Endothelial cell (in vitro differentiated cells): ENCODE measurements around the gene FIBP. TPM values are rescaled to one million over a fixed set of nuclear protein-coding genes. Genes with fewer than 3 reads are reported as not detected.

ENCODE experiments used
- DNase-seq: peaks from one replicate; pipeline ENCODE4 v3.0.0; 2021; ENCODE audit warnings: low spot score
- H3K27ac Mint-ChIP-seq: one replicate; pipeline ENCODE4 v1.8.0; 2021; ENCODE audit warnings: mixed read lengths, inconsistent platforms; ENCODE audit not compliant: unreplicated experiment
- H3K27me3 Mint-ChIP-seq: one replicate; pipeline ENCODE4 v1.8.0; 2021; ENCODE audit warnings: mild to moderate bottlenecking, moderate library complexity, mixed read lengths, inconsistent platforms; ENCODE audit not compliant: unreplicated experiment
- H3K36me3 Mint-ChIP-seq: one replicate; pipeline ENCODE4 v1.8.0; 2021; ENCODE audit warnings: mild to moderate bottlenecking, low read depth, mixed read lengths, inconsistent platforms; ENCODE audit not compliant: unreplicated experiment
- H3K4me1 Mint-ChIP-seq: one replicate; pipeline ENCODE4 v1.8.0; 2021; ENCODE audit warnings: mild to moderate bottlenecking, mixed read lengths, inconsistent platforms; ENCODE audit not compliant: unreplicated experiment
- H3K4me3 Mint-ChIP-seq: one replicate; pipeline ENCODE4 v1.8.0; 2021; ENCODE audit warnings: mild to moderate bottlenecking, mixed read lengths, inconsistent platforms; ENCODE audit not compliant: unreplicated experiment
- H3K9me3 Mint-ChIP-seq: one replicate; pipeline ENCODE4 v1.8.0; 2021; ENCODE audit warnings: mixed read lengths, inconsistent platforms; ENCODE audit not compliant: unreplicated experiment
- total RNA-seq: library from RNA; stranded (reverse); fragmentation: NEBNext Ultra II Directional; extraction: Animal tissue kit (Norgen Biotek cat#: 25700); gene quantifications from one replicate; pipeline ENCODE4 v1.2.1, GENCODE V29; 2021; ENCODE audit not compliant: unreplicated experiment
- TF ChIP-seq, protein P1 (sequence below): fragments of 200-600 bp; sonication (generic); IDR thresholded peaks from one replicate; pipeline ENCODE4 v1.5.0; 2021; ENCODE audit warnings: antibody characterized with exemption; ENCODE audit not compliant: unreplicated experiment

FIBP gene
- total RNA-seq, 1 donor from 2014 or later = 75.6 TPM

- TF ChIP-seq, protein P1, sequence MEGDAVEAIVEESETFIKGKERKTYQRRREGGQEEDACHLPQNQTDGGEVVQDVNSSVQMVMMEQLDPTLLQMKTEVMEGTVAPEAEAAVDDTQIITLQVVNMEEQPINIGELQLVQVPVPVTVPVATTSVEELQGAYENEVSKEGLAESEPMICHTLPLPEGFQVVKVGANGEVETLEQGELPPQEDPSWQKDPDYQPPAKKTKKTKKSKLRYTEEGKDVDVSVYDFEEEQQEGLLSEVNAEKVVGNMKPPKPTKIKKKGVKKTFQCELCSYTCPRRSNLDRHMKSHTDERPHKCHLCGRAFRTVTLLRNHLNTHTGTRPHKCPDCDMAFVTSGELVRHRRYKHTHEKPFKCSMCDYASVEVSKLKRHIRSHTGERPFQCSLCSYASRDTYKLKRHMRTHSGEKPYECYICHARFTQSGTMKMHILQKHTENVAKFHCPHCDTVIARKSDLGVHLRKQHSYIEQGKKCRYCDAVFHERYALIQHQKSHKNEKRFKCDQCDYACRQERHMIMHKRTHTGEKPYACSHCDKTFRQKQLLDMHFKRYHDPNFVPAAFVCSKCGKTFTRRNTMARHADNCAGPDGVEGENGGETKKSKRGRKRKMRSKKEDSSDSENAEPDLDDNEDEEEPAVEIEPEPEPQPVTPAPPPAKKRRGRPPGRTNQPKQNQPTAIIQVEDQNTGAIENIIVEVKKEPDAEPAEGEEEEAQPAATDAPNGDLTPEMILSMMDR = no peak
- Mint-ChIP-seq H3K36me3 (peaks cover 20% of the 10 kb centered on the region), H3K4me1 (peaks cover 43% of the 10 kb centered on the region), H3K27ac (peak overlapping the region; percentile 80), H3K4me3 (peak overlapping the region; percentile 85), H3K9me3 (no peaks in the 10 kb centered on the region), H3K27me3 (peaks cover 27% of the 10 kb centered on the region)
- no peak for DNase-seq
Observed at GRCh38 chr11:65870307-65870658, 18.0 kb downstream of the FIBP start.

DNA sequence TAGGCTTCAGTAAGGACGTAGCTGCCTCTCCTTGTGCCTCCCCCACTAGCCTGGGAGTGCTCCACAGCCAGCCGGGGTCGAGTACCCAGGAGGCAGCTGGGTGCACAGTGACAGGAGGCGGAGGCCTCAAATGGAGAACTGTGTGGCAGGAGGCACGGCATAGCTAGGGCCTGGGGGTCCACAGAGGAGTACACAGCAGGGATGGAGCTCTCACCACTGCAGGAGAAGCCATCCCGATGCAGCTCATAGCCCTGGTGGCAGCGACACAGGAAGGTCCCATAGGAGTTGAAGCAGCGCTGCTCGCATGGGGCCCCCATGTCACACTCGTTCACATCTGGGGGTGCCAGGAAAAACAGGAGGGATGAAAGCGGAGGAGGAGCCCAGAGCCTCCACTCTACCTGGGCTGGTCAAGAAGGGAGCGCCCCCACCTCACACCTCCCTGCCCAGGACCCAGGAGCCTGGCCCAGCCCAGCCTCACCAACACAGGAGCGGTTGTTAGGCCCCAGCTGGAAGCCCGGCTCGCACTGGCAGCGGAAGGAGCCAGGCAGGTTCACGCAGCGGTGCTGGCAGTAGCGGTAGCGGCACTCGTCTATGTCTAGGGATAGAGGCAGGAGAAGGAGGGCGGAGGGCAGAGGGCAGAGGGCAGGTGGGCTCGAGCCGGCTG lies 18.5 kb downstream of the FIBP start:
- H3K36me3 Mint-ChIP-seq = peaks cover 24% of the 10 kb centered on the region
- H3K27ac Mint-ChIP-seq = no peak overlapping the region
- H3K4me3 Mint-ChIP-seq = peak overlapping the region; percentile 85
- H3K4me1 Mint-ChIP-seq = peaks cover 43% of the 10 kb centered on the region
- no peaks in the 10 kb centered on the region for H3K9me3 Mint-ChIP-seq
- DNase-seq = no peak
- peaks cover 27% of the 10 kb centered on the region for H3K27me3 Mint-ChIP-seq
- TF ChIP-seq, protein P1 = no peak

DNA sequence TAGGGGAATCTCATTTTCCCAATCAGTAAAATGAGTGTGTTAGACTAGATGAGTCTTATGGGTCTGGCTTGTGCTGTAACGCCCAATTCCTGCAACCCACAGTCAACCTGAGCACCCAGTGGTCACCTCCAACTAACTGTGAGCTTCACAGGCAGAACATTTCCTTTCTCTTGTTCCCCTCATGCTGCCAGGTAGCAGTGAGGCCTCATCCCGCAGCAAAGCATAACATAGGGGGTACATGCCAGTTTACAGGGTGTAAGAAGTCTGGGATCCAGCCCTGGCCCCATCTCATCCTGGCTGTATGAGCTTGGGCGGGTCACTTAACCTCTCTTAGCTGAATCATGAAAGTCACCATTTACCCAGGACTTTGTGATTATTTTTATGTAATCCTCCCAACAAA lies 19.4 kb downstream of the FIBP start:
- DNase-seq = no peak
- peak overlapping the region; percentile 69 for H3K4me3 Mint-ChIP-seq
- H3K27ac Mint-ChIP-seq = no peak overlapping the region
- peaks cover 28% of the 10 kb centered on the region for H3K36me3 Mint-ChIP-seq
- H3K4me1 Mint-ChIP-seq = peaks cover 43% of the 10 kb centered on the region
- peaks cover 26% of the 10 kb centered on the region for H3K27me3 Mint-ChIP-seq
- TF ChIP-seq, protein P1 = no peak
- no peaks in the 10 kb centered on the region for H3K9me3 Mint-ChIP-seq

GRCh38 chr11:65868076-65868667 lies 20.1 kb downstream of the FIBP start:
- no peak overlapping the region for H3K4me3 Mint-ChIP-seq
- TF ChIP-seq, protein P1 = no peak
- peaks cover 27% of the 10 kb centered on the region for H3K36me3 Mint-ChIP-seq
- H3K9me3 Mint-ChIP-seq = no peaks in the 10 kb centered on the region
- H3K27ac Mint-ChIP-seq = no peak overlapping the region
- peaks cover 25% of the 10 kb centered on the region for H3K27me3 Mint-ChIP-seq
- H3K4me1 Mint-ChIP-seq = peaks cover 43% of the 10 kb centered on the region
- DNase-seq = no peak

DNA sequence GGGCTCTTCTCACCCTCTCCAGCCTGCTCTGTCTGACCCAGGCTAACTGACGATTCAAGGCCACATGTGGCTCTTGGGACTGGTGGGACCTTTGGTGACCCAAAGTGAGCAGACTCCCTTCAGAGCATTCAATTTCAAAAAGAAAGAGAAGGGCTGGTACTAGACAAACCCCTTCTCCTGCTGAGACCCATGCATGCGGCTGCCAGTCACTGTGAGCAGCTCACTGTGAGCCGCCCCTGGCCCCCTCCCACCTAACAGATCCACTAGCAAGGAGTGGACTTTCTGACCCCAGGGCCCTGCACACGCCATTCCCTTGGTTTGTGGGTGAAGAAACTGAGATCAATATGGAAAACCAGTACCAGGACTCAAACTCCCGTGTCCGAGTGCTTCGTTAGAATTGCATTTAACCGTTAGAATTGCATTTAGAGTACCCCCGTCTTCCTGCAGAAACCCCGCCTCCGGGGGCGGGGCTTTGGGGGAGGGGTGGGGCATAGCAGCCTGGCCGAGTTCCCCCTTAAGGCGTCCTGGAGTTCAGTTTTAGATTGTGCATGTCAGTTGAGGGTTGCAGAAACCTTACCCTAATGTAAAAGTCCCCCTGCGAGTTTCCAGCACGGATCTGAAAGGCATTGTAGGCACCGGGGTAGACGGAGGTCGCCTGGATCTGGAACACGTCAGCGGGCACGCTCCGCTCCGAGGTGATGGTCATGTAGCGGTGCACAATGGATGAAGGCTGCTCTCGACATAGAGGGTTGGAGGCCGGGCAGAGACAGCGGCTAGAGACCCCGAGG lies 20.8 kb downstream of the FIBP start:
- peaks cover 28% of the 10 kb centered on the region for H3K36me3 Mint-ChIP-seq
- H3K4me1 Mint-ChIP-seq = peaks cover 43% of the 10 kb centered on the region
- peak overlapping the region; percentile 84 for H3K27ac Mint-ChIP-seq
- TF ChIP-seq, protein P1 = no peak
- no peak for DNase-seq
- peak overlapping the region; percentile 79 for H3K4me3 Mint-ChIP-seq
- H3K27me3 Mint-ChIP-seq = peaks cover 24% of the 10 kb centered on the region
- no peaks in the 10 kb centered on the region for H3K9me3 Mint-ChIP-seq
